ENCODE measurements around the gene AVPR2. TPM values are rescaled to one million over a fixed set of nuclear protein-coding genes. Genes with fewer than 3 reads are reported as not detected.

Gene AVPR2
- total RNA-seq, 1 donor from 2014 or later = not detected

GRCh38 chrX:153869473-153870287, 34.8 kb upstream of the AVPR2 start:
- peaks cover 26% of the 10 kb centered on the region for H3K9me3 Mint-ChIP-seq
- H3K79me2 ChIP-seq (ENCODE audit: low read depth) = no peaks in the 10 kb centered on the region
- H3K27ac Mint-ChIP-seq = no peak overlapping the region
- peaks cover 5% of the 10 kb centered on the region for H3F3A ChIP-seq (ENCODE audit: low read depth)
- TF ChIP-seq, protein P1, sequence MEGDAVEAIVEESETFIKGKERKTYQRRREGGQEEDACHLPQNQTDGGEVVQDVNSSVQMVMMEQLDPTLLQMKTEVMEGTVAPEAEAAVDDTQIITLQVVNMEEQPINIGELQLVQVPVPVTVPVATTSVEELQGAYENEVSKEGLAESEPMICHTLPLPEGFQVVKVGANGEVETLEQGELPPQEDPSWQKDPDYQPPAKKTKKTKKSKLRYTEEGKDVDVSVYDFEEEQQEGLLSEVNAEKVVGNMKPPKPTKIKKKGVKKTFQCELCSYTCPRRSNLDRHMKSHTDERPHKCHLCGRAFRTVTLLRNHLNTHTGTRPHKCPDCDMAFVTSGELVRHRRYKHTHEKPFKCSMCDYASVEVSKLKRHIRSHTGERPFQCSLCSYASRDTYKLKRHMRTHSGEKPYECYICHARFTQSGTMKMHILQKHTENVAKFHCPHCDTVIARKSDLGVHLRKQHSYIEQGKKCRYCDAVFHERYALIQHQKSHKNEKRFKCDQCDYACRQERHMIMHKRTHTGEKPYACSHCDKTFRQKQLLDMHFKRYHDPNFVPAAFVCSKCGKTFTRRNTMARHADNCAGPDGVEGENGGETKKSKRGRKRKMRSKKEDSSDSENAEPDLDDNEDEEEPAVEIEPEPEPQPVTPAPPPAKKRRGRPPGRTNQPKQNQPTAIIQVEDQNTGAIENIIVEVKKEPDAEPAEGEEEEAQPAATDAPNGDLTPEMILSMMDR (IDR thresholded peaks at IDR 0.05) = no peak
- TF ChIP-seq EZH2 (IDR thresholded peaks at IDR 0.05) = no peak
- TF ChIP-seq EZH2phosphoT487 (IDR thresholded peaks at IDR 0.05) = no peak
- H3K36me3 ChIP-seq = no peaks in the 10 kb centered on the region
- H3K4me3 Mint-ChIP-seq = no peak overlapping the region
- H4K20me1 ChIP-seq (ENCODE audit: low read depth) = peaks cover 15% of the 10 kb centered on the region
- H2AFZ ChIP-seq (replicated peaks) = no peak overlapping the region
- H3K9ac ChIP-seq = no peak overlapping the region
- no peak for DNase-seq (ENCODE audit: low spot score)
- peaks cover 7% of the 10 kb centered on the region for H3K4me1 ChIP-seq
- no peaks in the 10 kb centered on the region for H3K27me3 ChIP-seq
- H3K27ac ChIP-seq = no peak overlapping the region
- H3K9me3 ChIP-seq (ENCODE audit: low read depth) = no peaks in the 10 kb centered on the region
- H3K36me3 Mint-ChIP-seq = peaks cover 2% of the 10 kb centered on the region
- peaks cover 33% of the 10 kb centered on the region for H3K4me1 Mint-ChIP-seq
- H3K27me3 Mint-ChIP-seq (ENCODE audit: insufficient read depth, low read depth) = peaks cover 12% of the 10 kb centered on the region
- no peak overlapping the region for H3K4me2 ChIP-seq
- H3K4me3 ChIP-seq = no peak overlapping the region

GRCh38 chrX:153870288-153870690, 34.2 kb upstream of the AVPR2 start:
- Mint-ChIP-seq H3K9me3 (peaks cover 28% of the 10 kb centered on the region), H3K27ac (no peak overlapping the region), H3K4me3 (no peak overlapping the region), H3K36me3 (peaks cover 2% of the 10 kb centered on the region), H3K4me1 (peaks cover 38% of the 10 kb centered on the region), H3K27me3 (ENCODE audit: insufficient read depth, low read depth) (peaks cover 16% of the 10 kb centered on the region)
- Histone ChIP-seq H3K4me2 (no peak overlapping the region), H3K36me3 (no peaks in the 10 kb centered on the region), H3K9me3 (ENCODE audit: low read depth) (no peaks in the 10 kb centered on the region), H3K9ac (no peak overlapping the region), H3F3A (ENCODE audit: low read depth) (peaks cover 5% of the 10 kb centered on the region), H2AFZ (replicated peaks) (no peak overlapping the region), H4K20me1 (ENCODE audit: low read depth) (peaks cover 19% of the 10 kb centered on the region), H3K79me2 (ENCODE audit: low read depth) (no peaks in the 10 kb centered on the region), H3K4me1 (peaks cover 7% of the 10 kb centered on the region), H3K27me3 (no peaks in the 10 kb centered on the region), H3K4me3 (no peak overlapping the region), H3K27ac (no peak overlapping the region)
- no peak for DNase-seq (ENCODE audit: low spot score)
- TF ChIP-seq EZH2phosphoT487 (IDR thresholded peaks at IDR 0.05) = no peak
- TF ChIP-seq, protein P1 (IDR thresholded peaks at IDR 0.05) = no peak
- TF ChIP-seq EZH2 (IDR thresholded peaks at IDR 0.05) = no peak

- Histone ChIP-seq H3F3A (ENCODE audit: low read depth) (peaks cover 5% of the 10 kb centered on the region), H3K4me3 (no peak overlapping the region), H3K27me3 (no peaks in the 10 kb centered on the region), H3K36me3 (no peaks in the 10 kb centered on the region), H3K9ac (no peak overlapping the region), H3K9me3 (ENCODE audit: low read depth) (no peaks in the 10 kb centered on the region), H3K4me1 (peaks cover 7% of the 10 kb centered on the region), H3K79me2 (ENCODE audit: low read depth) (no peaks in the 10 kb centered on the region), H3K4me2 (no peak overlapping the region), H3K27ac (no peak overlapping the region), H4K20me1 (ENCODE audit: low read depth) (peaks cover 19% of the 10 kb centered on the region), H2AFZ (replicated peaks) (no peak overlapping the region)
- Mint-ChIP-seq H3K36me3 (peaks cover under 1% of the 10 kb centered on the region), H3K27ac (no peak overlapping the region), H3K9me3 (peaks cover 22% of the 10 kb centered on the region), H3K4me3 (no peak overlapping the region), H3K4me1 (peaks cover 38% of the 10 kb centered on the region), H3K27me3 (ENCODE audit: insufficient read depth, low read depth) (peaks cover 16% of the 10 kb centered on the region)
- TF ChIP-seq EZH2 (IDR thresholded peaks at IDR 0.05) (no peak), EZH2phosphoT487 (IDR thresholded peaks at IDR 0.05) (no peak)
- TF ChIP-seq, protein P1 (IDR thresholded peaks at IDR 0.05) = no peak
- no peak for DNase-seq (ENCODE audit: low spot score)
Observed at GRCh38 chrX:153870791-153871360, 33.6 kb upstream of the AVPR2 start.

Measured in neural progenitor cell (in vitro differentiated cells).